ENCODE results near the gene SLC35A4.
A peak's percentile ranks its signal among the peaks of the same experiment; 100 is the strongest.
"Not testable (repeated sequence)": the region's sequence is repeated elsewhere in the genome, so short reads cannot be mapped to it uniquely, and the experiment has no call there.

Gene SLC35A4

DNA sequence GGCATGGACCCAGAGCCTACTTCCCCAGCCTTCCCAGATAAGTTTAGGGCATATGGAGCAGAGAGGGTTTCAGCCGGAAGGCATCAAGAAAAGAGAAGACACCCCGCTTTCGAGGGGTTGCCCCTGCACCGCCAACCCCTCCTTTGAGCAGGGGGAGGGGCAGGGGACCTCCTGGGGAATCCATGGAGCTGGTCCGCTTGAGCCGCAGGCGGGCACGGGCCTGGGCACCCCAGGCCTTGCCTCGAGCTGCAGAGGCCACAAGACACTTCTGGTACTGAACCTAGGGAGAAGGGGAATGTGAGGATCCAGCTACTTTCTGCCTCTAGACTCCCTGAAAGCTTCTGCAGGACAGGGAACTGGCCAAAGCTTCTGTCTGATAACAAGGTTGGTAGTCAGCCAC is 6.1 kb upstream of the SLC35A4 start:
- DNase-seq, result no peak

DNA sequence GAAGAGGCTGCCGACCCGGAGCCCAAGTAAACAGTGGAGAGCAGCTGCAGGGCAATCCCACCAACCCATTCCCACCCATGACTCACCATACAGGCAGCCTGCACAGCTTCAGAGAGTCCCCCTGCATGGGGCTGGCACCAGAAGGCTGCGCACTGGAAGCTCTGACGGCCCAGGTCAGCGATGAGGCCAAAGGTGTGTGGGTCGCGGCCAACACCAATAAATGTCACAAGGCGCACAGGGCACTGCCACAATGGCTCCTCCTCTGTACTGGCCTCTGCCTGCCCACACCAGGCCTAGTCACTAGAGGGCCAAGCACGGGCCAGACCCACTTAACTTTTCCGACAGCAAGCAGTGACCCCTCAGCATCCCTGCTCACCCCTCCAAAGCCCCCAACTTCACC is 4.4 kb upstream of the SLC35A4 start:
- no peak for DNase-seq

DNA sequence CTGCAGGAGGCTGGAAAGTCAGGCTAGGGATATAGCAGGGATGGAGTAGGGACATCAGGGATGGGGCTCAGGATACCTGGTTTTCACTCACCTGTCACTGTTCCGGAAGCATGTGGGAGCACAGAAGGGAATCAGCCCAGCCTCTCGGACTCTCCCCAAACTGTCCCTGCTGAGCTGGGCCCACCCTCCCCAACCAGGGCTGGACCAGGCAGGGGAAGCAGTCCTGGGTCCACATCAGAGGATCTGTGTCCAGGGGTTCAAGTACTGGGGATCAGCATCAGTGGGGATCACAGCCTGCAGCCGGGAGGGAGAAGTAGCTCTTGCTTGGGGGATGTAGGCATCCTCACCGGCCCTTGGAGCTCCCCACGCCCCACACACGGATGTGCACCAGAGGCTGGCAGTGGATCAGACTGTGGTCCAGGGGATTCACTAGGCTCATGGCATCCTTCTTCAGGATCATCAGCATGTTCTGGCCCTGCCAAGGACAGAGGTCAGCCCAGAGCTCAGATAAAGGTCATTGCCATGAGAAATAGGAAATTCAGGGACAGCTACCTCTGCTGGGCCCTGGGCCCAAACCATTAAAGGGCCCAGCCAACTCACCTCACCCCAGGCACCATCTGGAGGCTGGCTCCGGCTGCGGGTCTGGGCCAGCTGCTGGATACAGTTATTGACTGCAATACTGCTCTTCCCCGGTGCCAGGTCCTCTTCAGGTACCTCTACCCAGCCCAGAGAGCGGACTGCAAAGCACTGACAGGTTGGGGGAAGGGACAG is 2.7 kb upstream of the SLC35A4 start:
- no peak for DNase-seq

- no peak for DNase-seq
Measured at GRCh38 chr5:140563596-140563995, 1.0 kb upstream of the SLC35A4 start.

GRCh38 chr5:140565024-140565779 is 574 bp downstream of the SLC35A4 start:
- peak; percentile 20 for DNase-seq

- DNase-seq, result no peak
Measured at GRCh38 chr5:140565780-140566095, 1.1 kb downstream of the SLC35A4 start.

DNA sequence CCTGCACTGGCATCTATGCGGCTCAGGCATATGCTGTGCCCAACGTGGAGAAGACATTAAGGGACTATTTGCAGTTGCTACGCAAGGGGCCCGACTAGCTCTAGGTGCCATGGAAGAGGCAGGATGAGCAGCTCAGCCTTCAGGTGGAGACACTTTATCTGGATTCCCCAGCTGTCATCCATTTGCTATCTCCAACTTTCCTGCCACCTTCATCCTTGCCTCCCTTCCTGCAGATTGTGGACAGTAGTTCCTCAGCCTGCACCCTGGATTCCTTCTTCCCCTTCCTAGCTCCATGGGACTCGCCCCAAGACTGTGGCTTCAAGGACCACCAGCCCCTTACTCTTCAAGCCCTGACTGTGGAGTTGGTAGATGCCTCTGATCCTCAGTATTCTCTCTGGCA is 2.0 kb downstream of the SLC35A4 start:
- no peak for DNase-seq

DNA sequence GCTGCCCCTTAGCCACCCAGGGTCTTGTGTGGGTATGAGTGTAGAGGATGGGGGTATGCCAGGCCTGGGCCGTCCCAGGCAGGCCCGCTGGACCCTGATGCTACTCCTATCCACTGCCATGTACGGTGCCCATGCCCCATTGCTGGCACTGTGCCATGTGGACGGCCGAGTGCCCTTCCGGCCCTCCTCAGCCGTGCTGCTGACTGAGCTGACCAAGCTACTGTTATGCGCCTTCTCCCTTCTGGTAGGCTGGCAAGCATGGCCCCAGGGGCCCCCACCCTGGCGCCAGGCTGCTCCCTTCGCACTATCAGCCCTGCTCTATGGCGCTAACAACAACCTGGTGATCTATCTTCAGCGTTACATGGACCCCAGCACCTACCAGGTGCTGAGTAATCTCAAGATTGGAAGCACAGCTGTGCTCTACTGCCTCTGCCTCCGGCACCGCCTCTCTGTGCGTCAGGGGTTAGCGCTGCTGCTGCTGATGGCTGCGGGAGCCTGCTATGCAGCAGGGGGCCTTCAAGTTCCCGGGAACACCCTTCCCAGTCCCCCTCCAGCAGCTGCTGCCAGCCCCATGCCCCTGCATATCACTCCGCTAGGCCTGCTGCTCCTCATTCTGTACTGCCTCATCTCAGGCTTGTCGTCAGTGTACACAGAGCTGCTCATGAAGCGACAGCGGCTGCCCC is 2.6 kb downstream of the SLC35A4 start:
- no peak for DNase-seq

DNA sequence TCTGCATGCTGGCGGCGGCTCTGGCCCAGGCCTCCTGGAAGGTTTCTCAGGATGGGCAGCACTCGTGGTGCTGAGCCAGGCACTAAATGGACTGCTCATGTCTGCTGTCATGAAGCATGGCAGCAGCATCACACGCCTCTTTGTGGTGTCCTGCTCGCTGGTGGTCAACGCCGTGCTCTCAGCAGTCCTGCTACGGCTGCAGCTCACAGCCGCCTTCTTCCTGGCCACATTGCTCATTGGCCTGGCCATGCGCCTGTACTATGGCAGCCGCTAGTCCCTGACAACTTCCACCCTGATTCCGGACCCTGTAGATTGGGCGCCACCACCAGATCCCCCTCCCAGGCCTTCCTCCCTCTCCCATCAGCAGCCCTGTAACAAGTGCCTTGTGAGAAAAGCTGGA is 3.2 kb downstream of the SLC35A4 start:
- DNase-seq, result no peak

DNA sequence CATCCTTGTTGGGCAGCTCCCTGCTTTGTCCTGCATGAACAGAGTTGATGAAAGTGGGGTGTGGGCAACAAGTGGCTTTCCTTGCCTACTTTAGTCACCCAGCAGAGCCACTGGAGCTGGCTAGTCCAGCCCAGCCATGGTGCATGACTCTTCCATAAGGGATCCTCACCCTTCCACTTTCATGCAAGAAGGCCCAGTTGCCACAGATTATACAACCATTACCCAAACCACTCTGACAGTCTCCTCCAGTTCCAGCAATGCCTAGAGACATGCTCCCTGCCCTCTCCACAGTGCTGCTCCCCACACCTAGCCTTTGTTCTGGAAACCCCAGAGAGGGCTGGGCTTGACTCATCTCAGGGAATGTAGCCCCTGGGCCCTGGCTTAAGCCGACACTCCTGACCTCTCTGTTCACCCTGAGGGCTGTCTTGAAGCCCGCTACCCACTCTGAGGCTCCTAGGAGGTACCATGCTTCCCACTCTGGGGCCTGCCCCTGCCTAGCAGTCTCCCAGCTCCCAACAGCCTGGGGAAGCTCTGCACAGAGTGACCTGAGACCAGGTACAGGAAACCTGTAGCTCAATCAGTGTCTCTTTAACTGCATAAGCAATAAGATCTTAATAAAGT is 3.9 kb downstream of the SLC35A4 start:
- no peak for DNase-seq

- DNase-seq, result no peak
Measured at GRCh38 chr5:140569197-140569596, 4.6 kb downstream of the SLC35A4 start.

- no peak for DNase-seq
Measured at GRCh38 chr5:140570058-140570457, 5.4 kb downstream of the SLC35A4 start.

GRCh38 chr5:140570488-140570887 is 5.9 kb downstream of the SLC35A4 start:
- DNase-seq, result no peak

GRCh38 chr5:140571105-140571504 is 6.5 kb downstream of the SLC35A4 start:
- no peak for DNase-seq

GRCh38 chr5:140573683-140574082 is 9.1 kb downstream of the SLC35A4 start:
- DNase-seq, result no peak

- no peak for DNase-seq
Measured at GRCh38 chr5:140574165-140574564, 9.5 kb downstream of the SLC35A4 start.

GRCh38 chr5:140575309-140575708 is 10.7 kb downstream of the SLC35A4 start:
- DNase-seq, result no peak

GRCh38 chr5:140576776-140577201 is 12.2 kb downstream of the SLC35A4 start:
- no peak for DNase-seq

GRCh38 chr5:140579188-140579747 is 14.6 kb downstream of the SLC35A4 start:
- DNase-seq, result not testable (repeated sequence)

- no peak for DNase-seq
Measured at GRCh38 chr5:140587495-140587894, 22.9 kb downstream of the SLC35A4 start.

GRCh38 chr5:140588311-140589070 is 23.9 kb downstream of the SLC35A4 start:
- peak; percentile 29 for DNase-seq

DNA sequence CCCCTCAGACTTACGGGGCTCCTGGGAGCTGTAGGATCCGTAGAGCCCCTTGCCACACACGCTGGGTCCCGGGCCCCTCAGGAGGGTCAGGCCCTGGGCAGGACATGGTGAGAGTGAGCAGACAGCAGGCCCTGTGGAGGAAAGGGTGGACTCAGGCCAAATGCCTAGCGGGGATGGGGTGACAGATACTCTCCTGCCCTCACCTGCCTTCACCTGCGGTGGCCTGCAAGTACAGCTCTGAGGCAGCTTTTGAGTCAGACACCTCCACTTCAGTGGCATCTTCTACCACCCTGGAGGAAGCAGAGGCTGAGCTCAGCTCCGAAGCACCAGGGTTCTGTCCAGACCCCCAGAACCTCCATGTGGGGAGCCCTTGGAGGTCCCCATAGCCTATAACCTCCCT is 26.2 kb downstream of the SLC35A4 start:
- no peak for DNase-seq

Measured in fibroblast of skin of right biceps (primary cell).